ENCODE results near the gene CALU.

CALU gene

DNA sequence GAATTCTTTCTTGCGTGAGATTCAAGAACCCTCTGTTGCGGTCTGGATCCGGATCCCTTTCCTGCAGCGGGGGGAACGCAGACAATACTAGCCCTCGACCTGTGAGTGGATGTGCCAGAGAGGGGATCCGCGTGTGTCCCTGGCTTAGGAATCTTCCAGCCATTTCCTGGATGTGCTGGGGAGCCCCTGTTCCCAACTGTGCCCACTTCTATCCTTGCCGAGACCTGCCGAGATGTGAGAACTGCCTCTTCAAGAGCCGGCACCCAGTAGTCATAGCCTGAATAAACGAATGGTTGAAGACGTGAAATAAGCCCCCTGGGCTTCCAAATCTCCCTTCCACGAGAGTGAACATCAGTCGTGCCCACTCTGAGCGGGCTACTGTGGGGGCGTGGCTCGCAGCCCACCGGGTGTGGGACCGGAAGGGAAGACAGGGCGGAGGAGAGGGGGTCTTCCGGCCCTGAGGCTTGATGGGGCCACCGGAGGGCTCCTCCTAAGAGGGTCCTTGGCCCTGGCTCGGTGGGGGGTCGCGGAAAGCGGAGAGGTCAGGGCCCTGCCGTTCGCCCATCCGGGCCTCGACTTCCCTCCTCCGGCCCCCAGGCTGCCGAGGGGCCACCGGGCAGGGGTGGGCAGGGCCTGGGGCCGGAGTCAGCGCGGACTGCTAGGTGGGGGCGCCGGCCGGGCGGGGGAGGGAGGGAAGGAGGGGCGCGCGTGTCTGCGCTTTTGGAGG, 51.3 kb downstream of the CALU start:
- peaks cover 2% of the 10 kb centered on the region for H3K36me3 ChIP-seq (ENCODE audit: insufficient read depth, low read length)
- peak overlapping the region; percentile 77 for H3K4me3 ChIP-seq (ENCODE audit: low read length)
- H3K27me3 ChIP-seq (ENCODE audit: insufficient read depth, low read length) = no peaks in the 10 kb centered on the region
- H3K4me1 ChIP-seq (ENCODE audit: insufficient read depth, low read length) = peaks cover 14% of the 10 kb centered on the region
- H3K9me3 ChIP-seq (ENCODE audit: low read length) = peaks cover 1% of the 10 kb centered on the region
- H2AFZ ChIP-seq (ENCODE audit: low read depth, low read length) = peak overlapping the region; percentile 79

DNA sequence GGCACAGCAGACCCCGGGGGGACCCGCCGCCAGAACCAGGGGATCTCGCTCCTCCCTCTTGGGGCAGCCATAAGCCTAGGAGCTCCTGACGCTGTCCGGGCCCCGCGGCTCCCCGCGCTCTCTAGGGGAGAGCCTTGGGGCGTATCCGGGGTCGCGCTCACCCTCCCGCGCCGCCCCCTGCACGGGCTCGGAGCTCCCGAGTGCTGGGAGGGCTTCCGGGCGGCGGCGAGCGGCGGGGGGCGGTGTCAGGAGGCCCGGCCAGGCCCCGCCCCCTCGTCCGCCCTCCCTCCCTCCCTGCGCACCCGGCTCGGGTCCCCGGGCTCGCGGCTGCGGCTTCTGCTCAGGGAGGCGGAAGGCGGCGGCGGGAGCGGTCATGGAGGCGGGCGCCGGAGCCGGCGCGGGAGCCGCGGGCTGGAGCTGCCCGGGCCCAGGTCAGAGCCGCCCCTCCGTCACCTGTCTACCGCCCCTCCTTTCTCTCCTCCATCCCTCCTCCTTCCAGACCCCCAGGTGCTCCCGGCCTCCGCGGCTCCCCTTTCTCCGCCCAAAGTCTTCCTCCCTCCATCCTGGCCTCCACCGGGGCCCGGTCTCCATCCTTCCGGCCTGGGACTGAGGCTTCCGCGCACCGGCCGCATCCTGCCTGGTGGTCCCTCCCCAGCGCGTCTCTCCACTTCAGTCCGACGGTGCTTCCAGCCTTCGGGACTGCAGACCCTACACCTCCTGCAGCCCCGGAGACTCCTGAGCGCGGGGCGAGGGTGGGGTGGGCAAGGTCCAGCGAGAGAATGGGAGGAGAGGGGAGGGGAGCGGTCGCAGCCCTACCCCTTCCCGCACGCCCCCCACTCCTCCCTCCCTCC, 52.2 kb downstream of the CALU start, which contains the start of gene CCDC136:
Gene CCDC136 (plus strand): TSS at position 848 of the 851 bp plus-strand sequence. CDS start 444 bp downstream, outside the sequence.
- Histone ChIP-seq H3K9me3 (ENCODE audit: low read length) (peaks cover 2% of the 10 kb centered on the region), H3K27me3 (ENCODE audit: insufficient read depth, low read length) (no peaks in the 10 kb centered on the region), H3K36me3 (ENCODE audit: insufficient read depth, low read length) (peaks cover 7% of the 10 kb centered on the region), H2AFZ (ENCODE audit: low read depth, low read length) (peak within 1 kb of the TSS; percentile 79), H3K4me1 (ENCODE audit: insufficient read depth, low read length) (peaks cover 14% of the 10 kb centered on the region), H3K4me3 (ENCODE audit: low read length) (peak within 1 kb of the TSS; percentile 77)

- Histone ChIP-seq H3K36me3 (ENCODE audit: insufficient read depth, low read length) (peaks cover 8% of the 10 kb centered on the region), H3K4me1 (ENCODE audit: insufficient read depth, low read length) (peaks cover 14% of the 10 kb centered on the region), H3K27me3 (ENCODE audit: insufficient read depth, low read length) (no peaks in the 10 kb centered on the region)
Observed at GRCh38 chr7:128791972-128792327, 52.8 kb downstream of the CALU start.

DNA sequence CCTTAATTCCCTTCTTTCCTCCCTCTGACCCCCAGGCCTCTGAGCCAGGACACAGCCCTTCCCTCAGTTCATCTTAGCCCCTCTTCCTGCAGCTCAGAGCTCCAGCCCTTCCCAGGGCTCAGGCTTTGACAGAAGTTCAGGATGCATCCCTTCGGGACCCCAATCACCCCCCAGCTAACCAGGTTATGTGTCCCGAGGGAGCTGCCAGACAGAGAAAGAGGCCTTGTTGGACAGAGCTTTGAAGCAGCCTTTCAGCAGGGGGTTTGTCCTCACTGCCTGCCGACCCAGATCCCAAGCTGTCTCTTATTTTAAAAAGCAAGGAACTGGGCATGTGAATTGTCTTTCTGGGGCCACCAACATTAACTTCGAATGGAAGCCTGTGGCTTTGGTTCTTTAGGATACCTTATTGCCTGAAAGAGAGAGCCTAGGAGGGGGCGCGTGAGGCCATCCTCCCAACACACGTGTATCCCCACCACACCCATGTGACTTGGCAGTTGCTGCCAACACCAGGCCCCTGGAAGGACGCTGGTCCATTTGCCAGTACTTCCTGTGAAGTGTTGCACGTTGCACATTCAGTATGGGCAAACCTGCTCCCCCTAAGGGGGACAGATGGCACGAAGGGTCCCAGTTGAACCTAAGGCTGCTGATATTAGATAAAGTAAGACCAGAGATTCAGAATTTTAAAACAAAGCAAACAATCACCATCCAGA, 53.5 kb downstream of the CALU start:
- H3K4me1 ChIP-seq (ENCODE audit: insufficient read depth, low read length) = peaks cover 14% of the 10 kb centered on the region
- peak overlapping the region; percentile 77 for H3K4me3 ChIP-seq (ENCODE audit: low read length)
- H3K9me3 ChIP-seq (ENCODE audit: low read length) = peaks cover 4% of the 10 kb centered on the region

More at GRCh38 chr7:128791972-128792327, 52.8 kb downstream of the CALU start:
- Histone ChIP-seq H3K9me3 (ENCODE audit: low read length) (peaks cover 2% of the 10 kb centered on the region), H3K4me3 (ENCODE audit: low read length) (peak overlapping the region; percentile 77), H2AFZ (ENCODE audit: low read depth, low read length) (peak overlapping the region; percentile 79)

GRCh38 chr7:128793181-128793547, 54.0 kb downstream of the CALU start:
- Histone ChIP-seq H3K27me3 (ENCODE audit: insufficient read depth, low read length) (no peaks in the 10 kb centered on the region), H3K4me1 (ENCODE audit: insufficient read depth, low read length) (peaks cover 14% of the 10 kb centered on the region), H3K36me3 (ENCODE audit: insufficient read depth, low read length) (peaks cover 13% of the 10 kb centered on the region), H2AFZ (ENCODE audit: low read depth, low read length) (no peak overlapping the region), H3K9me3 (ENCODE audit: low read length) (peaks cover 4% of the 10 kb centered on the region), H3K4me3 (ENCODE audit: low read length) (no peak overlapping the region)

More for the DNA sequence above, 53.5 kb downstream of the CALU start:
- peaks cover 13% of the 10 kb centered on the region for H3K36me3 ChIP-seq (ENCODE audit: insufficient read depth, low read length)
- no peak overlapping the region for H2AFZ ChIP-seq (ENCODE audit: low read depth, low read length)
- H3K27me3 ChIP-seq (ENCODE audit: insufficient read depth, low read length) = no peaks in the 10 kb centered on the region

GRCh38 chr7:128794020-128794419, 54.9 kb downstream of the CALU start:
- H3K36me3 ChIP-seq (ENCODE audit: insufficient read depth, low read length) = peaks cover 13% of the 10 kb centered on the region

DNA sequence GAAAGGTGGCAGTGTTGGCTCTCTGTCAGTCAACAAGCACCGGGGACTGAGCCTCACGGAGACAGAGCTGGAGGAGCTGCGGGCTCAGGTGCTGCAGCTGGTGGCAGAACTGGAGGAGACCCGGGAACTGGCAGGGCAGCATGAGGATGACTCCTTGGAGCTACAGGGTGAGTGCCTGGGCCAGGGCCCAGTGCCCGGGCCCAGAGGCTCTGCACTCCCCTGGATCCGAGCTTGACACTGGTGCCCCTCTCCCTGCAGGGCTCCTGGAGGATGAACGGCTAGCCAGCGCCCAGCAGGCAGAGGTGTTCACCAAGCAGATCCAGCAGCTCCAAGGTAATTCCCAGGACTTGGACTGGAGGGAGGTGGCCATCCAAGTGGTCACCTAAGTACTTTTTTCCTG, 55.3 kb downstream of the CALU start:
- H3K4me1 ChIP-seq (ENCODE audit: insufficient read depth, low read length) = peaks cover 14% of the 10 kb centered on the region
- H3K27me3 ChIP-seq (ENCODE audit: insufficient read depth, low read length) = no peaks in the 10 kb centered on the region
- peaks cover 15% of the 10 kb centered on the region for H3K36me3 ChIP-seq (ENCODE audit: insufficient read depth, low read length)
- H2AFZ ChIP-seq (ENCODE audit: low read depth, low read length) = no peak overlapping the region
- no peak overlapping the region for H3K4me3 ChIP-seq (ENCODE audit: low read length)
- peaks cover 4% of the 10 kb centered on the region for H3K9me3 ChIP-seq (ENCODE audit: low read length)

More at GRCh38 chr7:128794020-128794419, 54.9 kb downstream of the CALU start:
- Histone ChIP-seq H3K4me3 (ENCODE audit: low read length) (no peak overlapping the region), H3K9me3 (ENCODE audit: low read length) (peaks cover 4% of the 10 kb centered on the region), H3K27me3 (ENCODE audit: insufficient read depth, low read length) (no peaks in the 10 kb centered on the region), H2AFZ (ENCODE audit: low read depth, low read length) (no peak overlapping the region), H3K4me1 (ENCODE audit: insufficient read depth, low read length) (peaks cover 14% of the 10 kb centered on the region)

GRCh38 chr7:128795129-128795528, 56.0 kb downstream of the CALU start:
- Histone ChIP-seq H2AFZ (ENCODE audit: low read depth, low read length) (no peak overlapping the region), H3K9me3 (ENCODE audit: low read length) (peaks cover 4% of the 10 kb centered on the region), H3K4me1 (ENCODE audit: insufficient read depth, low read length) (peaks cover 14% of the 10 kb centered on the region), H3K36me3 (ENCODE audit: insufficient read depth, low read length) (peaks cover 17% of the 10 kb centered on the region), H3K27me3 (ENCODE audit: insufficient read depth, low read length) (no peaks in the 10 kb centered on the region), H3K4me3 (ENCODE audit: low read length) (no peak overlapping the region)

DNA sequence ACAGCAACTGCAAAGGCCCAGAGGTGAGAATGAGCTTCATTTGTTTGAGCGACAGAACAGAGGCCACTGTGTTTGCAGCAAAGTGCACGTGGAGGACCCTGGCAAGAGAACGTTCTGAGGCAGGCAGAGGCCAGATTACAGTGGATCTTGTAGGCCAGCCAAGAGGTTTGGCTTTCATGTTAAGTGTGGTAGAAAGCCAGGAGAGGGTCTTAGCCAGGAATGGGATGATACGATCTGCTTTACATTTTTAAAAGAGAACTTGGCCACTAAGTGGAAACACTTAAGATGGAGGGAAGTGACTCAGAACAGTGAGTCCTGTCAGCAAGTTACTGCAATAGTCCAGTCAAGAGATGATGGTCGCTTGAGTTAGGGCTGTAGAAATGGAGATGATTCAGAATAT, 57.2 kb downstream of the CALU start:
- Histone ChIP-seq H3K4me3 (ENCODE audit: low read length) (no peak overlapping the region), H3K9me3 (ENCODE audit: low read length) (peaks cover 4% of the 10 kb centered on the region), H3K36me3 (ENCODE audit: insufficient read depth, low read length) (peaks cover 24% of the 10 kb centered on the region)

GRCh38 chr7:128799451-128799850, 60.3 kb downstream of the CALU start:
- no peak overlapping the region for H3K4me3 ChIP-seq (ENCODE audit: low read length)
- peaks cover 42% of the 10 kb centered on the region for H3K36me3 ChIP-seq (ENCODE audit: insufficient read depth, low read length)
- peaks cover 4% of the 10 kb centered on the region for H3K9me3 ChIP-seq (ENCODE audit: low read length)
- no peaks in the 10 kb centered on the region for H3K4me1 ChIP-seq (ENCODE audit: insufficient read depth, low read length)
- no peak overlapping the region for H2AFZ ChIP-seq (ENCODE audit: low read depth, low read length)
- no peaks in the 10 kb centered on the region for H3K27me3 ChIP-seq (ENCODE audit: insufficient read depth, low read length)

More for the DNA sequence above, 57.2 kb downstream of the CALU start:
- no peaks in the 10 kb centered on the region for H3K27me3 ChIP-seq (ENCODE audit: insufficient read depth, low read length)
- H3K4me1 ChIP-seq (ENCODE audit: insufficient read depth, low read length) = peaks cover 9% of the 10 kb centered on the region
- H2AFZ ChIP-seq (ENCODE audit: low read depth, low read length) = no peak overlapping the region

- no peak overlapping the region for H3K4me3 ChIP-seq (ENCODE audit: low read length)
- peaks cover 51% of the 10 kb centered on the region for H3K36me3 ChIP-seq (ENCODE audit: insufficient read depth, low read length)
- no peak overlapping the region for H2AFZ ChIP-seq (ENCODE audit: low read depth, low read length)
- no peaks in the 10 kb centered on the region for H3K4me1 ChIP-seq (ENCODE audit: insufficient read depth, low read length)
- peaks cover 2% of the 10 kb centered on the region for H3K9me3 ChIP-seq (ENCODE audit: low read length)
- H3K27me3 ChIP-seq (ENCODE audit: insufficient read depth, low read length) = no peaks in the 10 kb centered on the region
Observed at GRCh38 chr7:128800567-128800966, 61.4 kb downstream of the CALU start.

- peaks cover 2% of the 10 kb centered on the region for H3K9me3 ChIP-seq (ENCODE audit: low read length)
- no peak overlapping the region for H3K4me3 ChIP-seq (ENCODE audit: low read length)
- no peak overlapping the region for H2AFZ ChIP-seq (ENCODE audit: low read depth, low read length)
- no peaks in the 10 kb centered on the region for H3K4me1 ChIP-seq (ENCODE audit: insufficient read depth, low read length)
- peaks cover 54% of the 10 kb centered on the region for H3K36me3 ChIP-seq (ENCODE audit: insufficient read depth, low read length)
- H3K27me3 ChIP-seq (ENCODE audit: insufficient read depth, low read length) = no peaks in the 10 kb centered on the region
Observed at GRCh38 chr7:128801003-128801402, 61.8 kb downstream of the CALU start.

Measured in neuron (in vitro differentiated cells).